Brain microvascular endothelial cell (primary cell): Measurements from ENCODE around the gene AMHR2.
A peak's percentile ranks its signal among the peaks of the same experiment; 100 is the strongest.

Source experiments
- DNase-seq: peaks from one replicate; pipeline ENCODE4 v3.0.0-alpha.2; 2020
- H3K27ac ChIP-seq: fragments of 250-450 bp; sonication (Bioruptor Pico); 2 replicates; pipeline ENCODE4 v1.5.1; 2020; ENCODE audit warnings: mild to moderate bottlenecking, moderate library complexity
- H3K27me3 ChIP-seq: fragments of 250-450 bp; sonication (Bioruptor Pico); replicated peaks from 2 replicates; pipeline ENCODE4 v1.5.1; 2020; ENCODE audit warnings: mild to moderate bottlenecking
- H3K36me3 ChIP-seq: fragments of 250-450 bp; sonication (Bioruptor Pico); replicated peaks from 2 replicates; pipeline ENCODE4 v1.5.1; 2020; ENCODE audit warnings: mild to moderate bottlenecking
- H3K4me3 ChIP-seq: 2 replicates; pipeline ENCODE4 v1.5.1; 2011; ENCODE audit warnings: low read depth, mild to moderate bottlenecking, control low read depth, low read length, moderate library complexity
- in situ Hi-C: cut with HindIII; loops from 2 replicates; pipeline ENCODE4 v1.10.0; 2017; ENCODE audit warnings: low sequenced_read_pairs, low pct_ligation_motif_present
- TF ChIP-seq, protein P1 (sequence below): IDR thresholded peaks from 2 replicates; pipeline ENCODE4 v1.5.1; 2011; ENCODE audit warnings: low read depth, mild to moderate bottlenecking, moderate library complexity, low read length, control low read depth, inconsistent platforms; ENCODE audit errors: missing control alignments

The AMHR2 gene

GRCh38 chr12:53450936-53451335 lies 27.3 kb downstream of the AMHR2 start:
- DNase-seq: no peak
- Histone ChIP-seq H3K4me3 (no peak overlapping the region), H3K27ac (no peak overlapping the region), H3K36me3 (peaks cover 48% of the 10 kb centered on the region), H3K27me3 (no peaks in the 10 kb centered on the region)
- in situ Hi-C loops: no loop called here
- TF ChIP-seq, protein P1, sequence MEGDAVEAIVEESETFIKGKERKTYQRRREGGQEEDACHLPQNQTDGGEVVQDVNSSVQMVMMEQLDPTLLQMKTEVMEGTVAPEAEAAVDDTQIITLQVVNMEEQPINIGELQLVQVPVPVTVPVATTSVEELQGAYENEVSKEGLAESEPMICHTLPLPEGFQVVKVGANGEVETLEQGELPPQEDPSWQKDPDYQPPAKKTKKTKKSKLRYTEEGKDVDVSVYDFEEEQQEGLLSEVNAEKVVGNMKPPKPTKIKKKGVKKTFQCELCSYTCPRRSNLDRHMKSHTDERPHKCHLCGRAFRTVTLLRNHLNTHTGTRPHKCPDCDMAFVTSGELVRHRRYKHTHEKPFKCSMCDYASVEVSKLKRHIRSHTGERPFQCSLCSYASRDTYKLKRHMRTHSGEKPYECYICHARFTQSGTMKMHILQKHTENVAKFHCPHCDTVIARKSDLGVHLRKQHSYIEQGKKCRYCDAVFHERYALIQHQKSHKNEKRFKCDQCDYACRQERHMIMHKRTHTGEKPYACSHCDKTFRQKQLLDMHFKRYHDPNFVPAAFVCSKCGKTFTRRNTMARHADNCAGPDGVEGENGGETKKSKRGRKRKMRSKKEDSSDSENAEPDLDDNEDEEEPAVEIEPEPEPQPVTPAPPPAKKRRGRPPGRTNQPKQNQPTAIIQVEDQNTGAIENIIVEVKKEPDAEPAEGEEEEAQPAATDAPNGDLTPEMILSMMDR: no peak

DNA sequence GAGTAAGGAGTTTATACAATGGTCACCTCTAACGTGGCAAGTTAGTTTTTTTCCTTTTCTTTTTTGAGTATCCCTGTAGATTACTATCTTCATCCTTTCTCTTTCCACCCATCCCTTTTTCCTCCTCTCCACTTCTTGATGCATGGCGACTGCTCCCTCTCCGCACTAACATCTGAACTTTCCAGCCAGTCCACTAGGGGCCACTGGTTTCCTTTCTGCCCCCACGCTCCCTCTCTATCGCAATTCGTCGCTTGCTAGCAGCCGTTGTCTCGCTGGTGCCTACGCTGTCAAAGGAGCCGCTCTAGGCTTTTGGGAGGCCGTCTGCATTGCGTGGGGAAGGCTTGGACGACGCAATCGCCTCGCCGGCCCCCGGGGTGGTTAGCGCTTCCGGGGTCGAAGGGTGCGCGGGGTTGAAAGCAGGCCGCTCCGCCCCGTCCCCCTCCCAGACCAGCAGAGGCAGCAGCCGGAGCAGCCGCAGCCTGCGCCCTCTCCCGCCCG lies 28.1 kb downstream of the AMHR2 start, which contains the start of gene PCBP2:
Gene PCBP2, plus strand, starts transcription at position 442 of the 498 bp plus-strand sequence. CDS start 2,699 bp downstream, outside the sequence.
- in situ Hi-C loops: no loop called here
- peak; percentile 99 for DNase-seq
- Histone ChIP-seq H3K27me3 (no peaks in the 10 kb centered on the region), H3K4me3 (peak within 1 kb of the TSS; percentile 91), H3K36me3 (peaks cover 50% of the 10 kb centered on the region), H3K27ac (peak within 1 kb of the TSS; percentile 95)
- TF ChIP-seq, protein P1: peak; percentile 93

- peak; percentile 83 for DNase-seq
- in situ Hi-C loops: no loop called here
- Histone ChIP-seq H3K4me3 (peak overlapping the region; percentile 91), H3K27ac (peak overlapping the region; percentile 95), H3K27me3 (no peaks in the 10 kb centered on the region), H3K36me3 (peaks cover 52% of the 10 kb centered on the region)
- TF ChIP-seq, protein P1: peak; percentile 24
Observed at GRCh38 chr12:53452159-53453077, 28.8 kb downstream of the AMHR2 start.

DNA sequence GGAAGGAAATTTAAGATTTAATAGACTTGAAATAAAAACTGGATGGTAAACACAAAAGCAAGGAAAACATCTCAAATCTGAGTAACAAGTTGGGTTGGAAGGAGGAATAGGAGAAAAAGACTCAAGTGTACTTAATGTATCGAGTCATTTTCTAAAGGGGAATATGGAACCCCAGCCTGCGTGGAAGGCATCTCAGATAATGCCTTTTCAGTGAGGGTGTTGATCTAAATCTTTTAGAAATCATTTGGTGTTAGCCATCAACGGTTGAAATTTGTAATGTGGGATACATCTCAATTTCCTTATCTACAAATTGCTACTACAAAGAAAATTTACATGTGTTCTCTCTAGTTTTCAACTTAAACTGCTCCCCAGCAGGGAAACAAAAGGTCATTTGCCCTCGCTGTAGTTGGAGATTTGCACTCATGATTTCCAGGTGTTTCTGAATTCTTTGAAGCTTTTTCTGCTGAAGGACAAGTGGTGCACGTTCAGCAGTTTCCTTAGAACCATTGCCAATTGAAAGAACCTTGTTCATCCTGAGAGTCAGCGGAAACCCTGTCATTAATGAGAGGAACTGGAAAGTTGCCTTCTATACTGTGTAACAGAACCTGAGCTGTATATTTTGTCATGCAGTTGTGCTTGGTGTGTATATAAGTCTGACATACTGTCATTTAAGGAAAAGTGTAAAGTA lies 30.4 kb downstream of the AMHR2 start:
- TF ChIP-seq, protein P1: no peak
- H3K27me3 ChIP-seq: no peaks in the 10 kb centered on the region
- in situ Hi-C loops: no loop called here
- peak overlapping the region; percentile 91 for H3K4me3 ChIP-seq
- no peak for DNase-seq
- H3K27ac ChIP-seq: no peak overlapping the region
- peaks cover 60% of the 10 kb centered on the region for H3K36me3 ChIP-seq

GRCh38 chr12:53454707-53455106 lies 31.1 kb downstream of the AMHR2 start:
- TF ChIP-seq, protein P1: no peak
- in situ Hi-C loops: no loop called here
- Histone ChIP-seq H3K4me3 (no peak overlapping the region), H3K36me3 (peaks cover 66% of the 10 kb centered on the region), H3K27me3 (no peaks in the 10 kb centered on the region), H3K27ac (no peak overlapping the region)
- no peak for DNase-seq
